Left colon (tissue), 2 donors: ENCODE measurements around the gene MAD1L1. TPM values are rescaled to one million over a fixed set of nuclear protein-coding genes. Genes with fewer than 3 reads are reported as not detected.

Source experiments
- ATAC-seq: fragments of 200-7000 bp; cut with Tn5 transposase; one replicate; pipeline ENCODE4 v1.9.1; 2020; ENCODE audit warnings: mild to moderate bottlenecking, moderate library complexity
- DNase-seq, 2 donors: peaks; one replicate each; pipeline ENCODE4 v3.0.0-alpha.2; 2020
- intact Hi-C, 2 donors: fragments of 100-400 bp; cut with DNase I in 1 of 2; cut with micrococcal nuclease in 1 of 2; formaldehyde crosslinking; loops; one replicate each; pipeline versions ENCODE4 v1.11.2 to v1.14.0; 2022; cut with DNase I, micrococcal nuclease
- total RNA-seq, 2 donors: library from RNA; stranded (reverse); fragmentation: NEBNext Ultra II Directional; extraction: Animal tissue kit (Norgen Biotek cat#: 25700); gene quantifications; one replicate each; pipeline ENCODE4 v1.2.1, GENCODE V29; 2021
- donor health status: DM: no; HTN: no; CAD: no.
- donor health status: DM: yes; HTN: yes; CAD: no.

MAD1L1 gene
- total RNA-seq, 2 donors from 2014 or later, result 22.1 to 28.2 TPM

- ATAC-seq (no peak), DNase-seq (no peak)
- intact Hi-C loops, result no loop called here
Observed at GRCh38 chr7:1807821-1808600, 424.7 kb downstream of the MAD1L1 start.

DNA sequence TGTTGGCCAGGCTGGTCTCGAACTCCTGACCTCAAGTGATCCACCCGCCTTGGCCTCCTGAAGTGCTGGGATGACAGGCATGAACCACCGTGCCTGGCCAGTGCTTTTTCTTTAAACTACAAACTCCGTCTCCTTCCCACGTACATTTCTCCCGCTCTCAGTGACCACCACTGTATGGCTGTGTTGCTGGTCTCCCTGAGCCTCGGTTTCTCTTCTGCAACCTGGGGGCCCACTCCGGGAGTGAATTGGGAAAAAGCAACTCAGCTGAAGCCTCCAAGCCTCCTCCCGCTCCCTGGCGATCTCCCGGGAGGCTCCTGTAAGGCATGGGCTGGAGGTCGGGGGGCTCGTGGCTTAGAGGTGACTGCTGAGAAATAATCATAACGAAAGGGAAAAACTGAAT lies 426.4 kb downstream of the MAD1L1 start:
- DNase-seq, result no peak
- no peak for ATAC-seq
- intact Hi-C loops, result no loop called here

- ATAC-seq, result no peak
- no peak for DNase-seq
- intact Hi-C loops, result no loop called here
Observed at GRCh38 chr7:1804310-1804709, 428.4 kb downstream of the MAD1L1 start.

DNA sequence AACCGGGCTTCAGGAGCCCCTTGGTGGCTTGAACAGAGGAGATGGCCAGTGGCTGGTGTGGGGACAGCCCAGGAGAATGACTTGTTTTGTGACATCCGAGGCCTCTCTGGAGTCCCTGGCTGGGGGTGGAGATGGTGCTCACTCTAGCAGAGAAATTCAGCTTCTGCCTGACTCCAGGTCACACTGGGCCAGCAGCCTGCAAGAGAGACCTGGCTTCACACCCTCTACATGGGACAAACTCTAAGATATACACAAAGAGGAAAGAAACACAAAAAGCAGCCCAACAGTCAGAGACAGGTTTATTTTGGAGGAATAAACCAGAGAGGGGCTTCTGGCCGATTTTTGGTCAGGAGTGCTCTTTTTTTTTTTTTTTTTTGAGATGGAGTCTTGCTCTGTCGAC lies 429.8 kb downstream of the MAD1L1 start:
- no peak for DNase-seq
- intact Hi-C loops, result no loop called here
- no peak for ATAC-seq

DNA sequence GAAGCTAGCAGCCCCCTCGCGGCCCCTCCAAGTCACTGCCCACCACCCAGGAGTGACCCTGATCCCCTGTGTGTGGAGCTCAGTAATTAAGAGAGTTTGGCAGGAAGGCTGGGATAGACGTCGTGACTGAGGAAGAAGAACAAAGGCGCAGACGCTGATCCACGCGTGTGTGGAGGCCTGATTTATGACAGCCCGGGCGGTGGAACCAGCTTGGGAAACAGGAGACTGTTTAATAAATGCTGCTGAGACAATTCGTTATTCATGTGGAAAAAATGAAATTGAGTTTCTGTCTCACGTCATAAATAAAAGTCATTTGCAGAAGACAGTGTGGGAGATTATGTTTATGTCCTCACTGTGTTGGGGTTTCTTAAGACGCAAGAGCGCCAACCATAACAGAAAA lies 431.8 kb downstream of the MAD1L1 start:
- ATAC-seq (no peak), DNase-seq (no peak)
- intact Hi-C loops, result no loop called here

- ATAC-seq, result no peak
- intact Hi-C loops, result no loop called here
- no peak for DNase-seq
Observed at GRCh38 chr7:1798191-1798590, 434.6 kb downstream of the MAD1L1 start.

DNA sequence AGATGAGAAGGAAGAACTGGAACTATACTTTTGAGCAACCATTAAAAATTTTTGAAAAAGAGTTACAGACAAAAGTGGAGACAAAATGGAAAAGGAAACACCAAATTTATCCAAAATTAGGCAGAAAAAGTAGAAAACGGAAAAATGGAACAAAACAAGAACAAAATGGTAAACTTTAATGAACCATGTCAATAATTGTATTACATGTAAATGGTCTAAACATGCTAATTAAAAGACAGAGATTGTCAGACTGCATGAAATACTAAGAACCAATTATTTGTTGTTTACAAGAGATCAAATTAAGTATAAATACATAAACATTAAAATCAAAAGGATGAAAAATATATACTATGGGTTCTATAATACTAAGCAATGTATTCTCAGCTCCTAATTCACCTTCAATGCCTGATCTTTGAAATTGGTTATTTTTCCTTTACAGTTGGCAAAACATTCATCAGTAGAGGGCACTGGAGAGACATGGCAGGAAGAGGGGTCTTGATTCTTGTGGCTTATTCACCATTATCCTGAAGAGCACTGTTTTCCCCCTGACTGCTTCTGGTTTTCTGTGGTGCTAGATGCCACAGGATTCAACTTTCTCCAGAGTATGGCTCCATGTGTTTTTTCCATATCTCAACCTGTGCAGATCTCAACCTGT lies 437.7 kb downstream of the MAD1L1 start:
- ATAC-seq (no peak), DNase-seq (no peak)
- intact Hi-C loops, result no loop called here

DNA sequence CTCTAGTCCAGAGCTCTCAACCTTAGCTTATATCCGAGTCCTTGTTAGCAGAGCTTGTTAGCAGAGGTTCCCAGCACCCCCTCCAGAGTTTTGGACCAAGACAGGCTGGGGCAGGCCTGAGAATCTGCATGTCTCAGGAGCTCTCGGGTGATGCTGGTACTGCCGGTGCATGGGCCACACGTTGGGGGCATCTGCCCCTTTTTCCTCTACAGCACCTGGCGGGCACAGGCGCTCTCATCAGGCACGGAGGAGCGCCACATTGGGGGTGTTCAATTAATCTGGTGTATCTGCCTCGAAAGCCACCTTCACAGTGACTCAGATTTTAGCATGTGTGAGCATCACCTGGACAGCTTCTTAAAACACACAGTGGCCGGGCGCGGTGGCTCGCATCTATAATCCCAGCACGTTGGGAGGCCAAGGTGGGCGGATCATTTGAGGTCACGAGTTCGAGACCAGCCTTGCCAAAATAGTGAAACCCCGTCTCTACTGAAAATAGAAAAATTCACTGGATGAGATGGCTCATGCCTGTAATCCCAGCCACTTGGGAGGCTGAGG lies 445.0 kb downstream of the MAD1L1 start:
- no peak for DNase-seq
- intact Hi-C loops, result no loop called here
- ATAC-seq, result no peak

DNA sequence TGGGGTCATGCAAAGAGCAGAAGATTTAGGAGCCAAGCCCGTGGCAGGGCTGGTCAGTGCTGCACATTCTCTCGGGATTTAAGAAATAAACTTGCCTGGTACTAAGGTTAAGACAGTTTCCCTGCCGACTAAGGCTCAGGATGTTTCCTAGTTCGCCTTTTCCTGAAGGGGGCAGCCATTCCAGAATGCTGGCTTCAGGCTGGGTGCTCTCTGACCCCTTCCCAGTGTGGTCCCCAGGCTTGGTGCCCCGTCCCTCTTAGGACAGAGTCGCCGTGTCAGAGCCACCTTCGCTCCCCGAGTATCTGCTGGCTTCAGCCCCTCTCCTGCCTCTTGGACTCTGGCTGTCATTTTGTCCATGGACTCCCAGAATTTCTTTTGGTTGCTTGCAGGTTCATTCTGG lies 445.5 kb downstream of the MAD1L1 start:
- intact Hi-C loops, result no loop called here
- no peak for DNase-seq

DNA sequence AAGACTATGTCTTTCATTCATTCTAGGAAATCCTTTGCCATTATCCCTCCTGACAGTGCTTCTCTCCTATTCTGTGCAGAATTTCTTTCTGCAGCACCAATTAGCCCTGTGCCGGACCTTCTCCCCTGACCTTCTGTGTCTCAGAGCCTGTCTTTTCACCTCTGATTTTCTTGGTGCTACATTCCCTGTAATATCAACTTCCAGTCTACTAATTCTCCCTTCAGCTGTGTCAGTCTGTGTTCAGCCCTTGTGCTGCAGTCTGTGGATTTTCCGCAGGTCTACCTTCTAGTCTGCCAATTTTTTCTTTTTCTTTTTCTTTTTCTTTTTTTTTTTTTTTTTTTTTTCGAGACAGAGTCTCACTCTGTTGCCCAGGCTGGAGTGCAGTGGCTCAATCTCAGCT lies 446.9 kb downstream of the MAD1L1 start:
- intact Hi-C loops, result no loop called here
- ATAC-seq (no peak), DNase-seq (no peak)

More for the DNA sequence above, 445.5 kb downstream of the MAD1L1 start:
- no peak for ATAC-seq

GRCh38 chr7:1781369-1781768 lies 451.4 kb downstream of the MAD1L1 start:
- ATAC-seq (no peak), DNase-seq (no peak)
- intact Hi-C loops, result no loop called here

- DNase-seq (no peak), ATAC-seq (no peak)
- intact Hi-C loops, result no loop called here
Observed at GRCh38 chr7:1779445-1779844, 453.3 kb downstream of the MAD1L1 start.

DNA sequence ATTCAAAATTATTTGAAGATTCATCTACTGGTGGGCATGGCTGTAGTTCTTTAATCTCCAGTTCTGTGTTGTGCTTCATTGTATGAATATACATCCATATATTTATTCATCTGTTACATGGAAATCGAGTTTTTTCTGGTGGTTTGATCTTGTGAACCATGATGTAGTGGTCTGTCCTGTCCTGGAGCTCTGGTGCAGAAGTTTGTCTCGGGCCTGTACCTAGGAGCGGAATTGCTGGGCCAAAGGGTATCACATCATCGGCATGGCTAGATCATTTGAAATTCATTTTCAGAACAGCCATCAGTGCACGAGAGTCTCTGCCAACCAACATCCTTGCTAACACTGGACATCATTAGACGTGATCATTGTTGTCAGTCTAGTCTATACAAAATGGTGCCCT lies 455.6 kb downstream of the MAD1L1 start:
- no peak for DNase-seq
- no peak for ATAC-seq
- intact Hi-C loops, result no loop called here

- intact Hi-C loops, result no loop called here
- ATAC-seq, result no peak
- DNase-seq, result no peak
Observed at GRCh38 chr7:1775389-1775788, 457.4 kb downstream of the MAD1L1 start.

DNA sequence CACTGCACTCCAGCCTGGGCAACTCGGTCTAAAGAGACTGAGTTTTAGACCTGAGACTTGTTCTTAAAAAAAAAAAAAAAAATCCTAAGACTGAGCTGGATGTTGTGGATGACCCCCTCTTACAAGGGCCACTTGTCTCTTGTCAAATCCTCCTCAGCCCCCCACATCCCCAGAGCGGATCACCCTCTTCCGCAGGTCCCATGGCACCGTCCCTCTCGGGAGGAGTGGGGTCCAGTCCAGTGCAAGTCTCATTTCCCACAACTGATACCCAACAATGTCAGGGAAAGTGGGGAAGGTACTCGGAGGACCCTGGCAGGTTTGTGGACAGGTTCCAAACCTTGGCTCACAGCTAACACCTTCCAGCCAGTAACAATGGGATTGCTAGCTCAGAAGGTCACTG lies 462.4 kb downstream of the MAD1L1 start:
- ATAC-seq (no peak), DNase-seq (no peak)
- intact Hi-C loops, result no loop called here

DNA sequence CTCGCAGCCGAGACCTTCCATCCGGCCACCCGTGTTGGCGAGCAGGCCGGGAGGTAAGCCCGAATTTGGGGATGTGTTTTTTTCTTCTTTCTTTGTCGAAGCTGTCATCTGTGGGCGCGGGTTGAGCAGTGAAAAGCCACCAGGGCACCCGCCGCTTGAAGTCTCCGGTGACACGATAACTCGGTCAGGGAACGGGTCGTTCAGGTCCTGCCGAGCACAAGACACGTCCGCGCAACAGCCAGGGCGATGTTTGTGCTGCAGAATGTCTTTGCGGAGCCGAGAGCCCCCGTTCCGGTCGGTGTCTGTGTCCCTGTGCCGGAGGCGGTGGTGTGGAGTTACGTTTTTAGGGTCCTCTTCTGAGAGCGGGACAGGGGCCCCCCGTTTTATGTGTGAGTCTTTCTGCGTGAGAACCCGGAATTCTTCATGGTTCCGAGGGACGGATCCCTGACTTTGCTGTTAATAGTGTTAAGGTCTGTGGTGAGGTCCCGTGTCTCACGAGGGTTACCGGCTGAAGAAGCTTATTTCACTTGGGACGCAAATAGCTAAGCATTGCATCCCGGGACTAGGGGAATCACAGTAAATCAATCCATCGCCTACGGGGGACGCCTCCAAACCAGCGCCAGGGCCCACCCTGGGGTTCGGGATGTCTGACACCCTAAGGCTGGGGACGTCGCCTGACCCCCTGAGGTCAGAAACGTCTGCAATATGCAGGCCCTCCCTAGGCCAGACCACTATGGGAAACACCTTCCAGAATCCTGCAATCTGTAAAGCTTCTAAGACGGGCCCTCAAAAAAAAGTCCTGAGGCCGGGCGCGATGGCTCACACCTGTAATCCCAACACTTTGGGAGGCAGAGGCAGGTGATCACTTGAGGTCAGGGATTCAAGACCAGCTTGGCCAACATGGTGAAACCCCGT lies 463.2 kb downstream of the MAD1L1 start:
- ATAC-seq (no peak), DNase-seq (no peak)
- intact Hi-C loops, result no loop called here

DNA sequence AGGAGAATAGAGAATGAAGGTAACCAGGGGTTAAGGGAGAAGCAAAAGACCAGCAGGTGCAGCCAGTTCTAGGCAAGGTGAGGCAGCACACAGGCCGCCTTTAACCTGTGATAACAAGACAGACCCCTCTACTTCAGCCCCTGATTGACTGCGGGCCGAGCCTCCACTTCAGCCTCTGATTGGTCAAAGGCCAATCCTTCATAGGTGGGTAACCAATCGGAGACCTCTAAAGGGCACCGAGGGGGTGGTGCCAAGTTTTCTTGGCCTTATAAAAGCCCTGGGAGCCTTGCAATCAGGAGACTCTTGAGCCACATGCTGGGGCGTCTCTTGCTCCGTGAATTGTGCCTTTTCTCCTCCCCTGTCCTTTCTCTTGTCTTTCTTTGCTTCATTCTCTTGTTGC lies 463.9 kb downstream of the MAD1L1 start:
- DNase-seq, result no peak
- intact Hi-C loops, result no loop called here
- no peak for ATAC-seq

DNA sequence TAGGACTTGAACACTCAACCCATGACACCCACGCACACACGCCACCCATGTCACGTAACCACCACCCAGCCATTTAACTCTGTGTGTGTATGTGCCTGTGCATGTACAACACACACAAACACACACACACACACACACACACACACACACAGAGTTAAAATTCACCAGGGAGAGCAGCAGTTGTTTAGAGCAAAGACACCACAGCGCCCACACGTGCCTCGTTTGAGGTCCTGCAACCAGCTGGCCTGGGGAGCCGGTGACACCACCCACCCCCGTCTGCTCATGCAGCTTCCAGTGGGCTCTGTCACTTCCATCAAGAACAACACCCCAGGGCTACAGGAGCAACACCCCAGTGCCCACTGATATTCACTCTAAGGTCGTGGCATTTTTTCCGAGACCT lies 465.2 kb downstream of the MAD1L1 start:
- ATAC-seq, result no peak
- intact Hi-C loops, result no loop called here
- DNase-seq, result no peak
